Mesendoderm (in vitro differentiated cells): ENCODE data around the gene LTBP4.

Source experiments
- DNase-seq: peaks from one replicate; pipeline ENCODE4 v3.0.0; 2013
- H2AK5ac ChIP-seq: 2 replicates; pipeline ENCODE4 v1.6.1; 2013; ENCODE audit warnings: low read length, inconsistent platforms
- H2BK120ac ChIP-seq: 2 replicates; pipeline ENCODE4 v1.6.1; 2013; ENCODE audit warnings: low read depth, mild to moderate bottlenecking, low read length, moderate library complexity, mixed read lengths
- H2BK15ac ChIP-seq: replicated peaks from 2 replicates; pipeline ENCODE4 v1.6.1; 2013; ENCODE audit warnings: low read depth, mild to moderate bottlenecking, moderate library complexity
- H2BK5ac ChIP-seq: 2 replicates; pipeline ENCODE4 v1.6.1; 2013; ENCODE audit warnings: low read length, inconsistent platforms
- H3K18ac ChIP-seq: 2 replicates; pipeline ENCODE4 v1.6.1; 2013; ENCODE audit warnings: mild to moderate bottlenecking, low read length, mixed read lengths
- H3K23ac ChIP-seq: one replicate; pipeline ENCODE4 v1.6.1; 2013; ENCODE audit warnings: low read length
- H3K27ac ChIP-seq: 2 replicates; pipeline ENCODE4 v1.5.1; 2013; ENCODE audit warnings: low read depth, mild to moderate bottlenecking, inconsistent platforms, low read length, moderate library complexity
- H3K27me3 ChIP-seq: 2 replicates; pipeline ENCODE4 v1.6.1; 2013; ENCODE audit warnings: low read length, control low read depth, mild to moderate bottlenecking, inconsistent platforms; ENCODE audit not compliant: insufficient read depth, poor library complexity
- H3K36me3 ChIP-seq: 2 replicates; pipeline ENCODE4 v1.6.1; 2013; ENCODE audit warnings: low read length, inconsistent platforms; ENCODE audit not compliant: control insufficient read depth, insufficient read depth
- H3K4ac ChIP-seq: one replicate; pipeline ENCODE4 v1.6.1; 2013; ENCODE audit warnings: low read depth, mild to moderate bottlenecking, low read length, moderate library complexity
- H3K4me1 ChIP-seq: 2 replicates; pipeline ENCODE4 v1.6.1; 2013; ENCODE audit warnings: low read depth, low read length, inconsistent platforms; ENCODE audit not compliant: control insufficient read depth
- H3K4me2 ChIP-seq: 2 replicates; pipeline ENCODE4 v1.6.1; 2013; ENCODE audit warnings: low read length
- H3K4me3 ChIP-seq: 2 replicates; pipeline ENCODE4 v1.5.1; 2013; ENCODE audit warnings: mild to moderate bottlenecking, low read length
- H3K56ac ChIP-seq: one replicate; pipeline ENCODE4 v1.6.1; 2013; ENCODE audit warnings: low read length
- H3K79me1 ChIP-seq: 2 replicates; pipeline ENCODE4 v1.6.1; 2013; ENCODE audit warnings: low read length, inconsistent platforms
- H3K79me2 ChIP-seq: 2 replicates; pipeline ENCODE4 v1.6.1; 2013; ENCODE audit warnings: mild to moderate bottlenecking, low read length; ENCODE audit not compliant: control insufficient read depth, insufficient read depth
- H3K9ac ChIP-seq: 2 replicates; pipeline ENCODE4 v1.6.1; 2013; ENCODE audit warnings: low read length, inconsistent platforms
- H4K5ac ChIP-seq: one replicate; pipeline ENCODE4 v1.6.1; 2013; ENCODE audit warnings: low read length
- H4K8ac ChIP-seq: one replicate; pipeline ENCODE4 v1.6.1; 2013; ENCODE audit warnings: low read depth, mild to moderate bottlenecking, control low read depth, low read length, moderate library complexity
- WGBS: extraction: QIAGEN DNeasy Blood & Tissue Kit; methylation state at CpG from one replicate; pipeline ENCODE4 v1.1.7; 2013; ENCODE audit warnings: low lambda C conversion rate, missing lambda C conversion rate; ENCODE audit not compliant: insufficient coverage; ENCODE audit errors: extremely low coverage; 5-methylcytosine and 5-hydroxymethylcytosine counted together

LTBP4 gene

GRCh38 chr19:40659566-40659965 is 58.4 kb downstream of the LTBP4 start:
- Histone ChIP-seq H2AK5ac (no peak overlapping the region), H3K79me2 (no peaks in the 10 kb centered on the region), H2BK120ac (no peak overlapping the region), H3K4ac (no peak overlapping the region), H3K18ac (no peak overlapping the region), H3K56ac (no peak overlapping the region), H2BK15ac (no peak overlapping the region), H3K79me1 (no peaks in the 10 kb centered on the region), H3K9ac (no peak overlapping the region), H3K27me3 (no peaks in the 10 kb centered on the region), H3K36me3 (no peaks in the 10 kb centered on the region), H2BK5ac (no peak overlapping the region), H4K8ac (no peak overlapping the region), H3K23ac (no peak overlapping the region), H3K4me1 (no peaks in the 10 kb centered on the region), H3K27ac (no peak overlapping the region), H3K4me2 (no peak overlapping the region), H4K5ac (no peak overlapping the region), H3K4me3 (no peak overlapping the region)
- DNase-seq = no peak
- WGBS = no CpG with 5 or more reads among the region's 11 CpGs

GRCh38 chr19:40661616-40662015 is 60.4 kb downstream of the LTBP4 start:
- Histone ChIP-seq H2BK5ac (no peak overlapping the region), H4K8ac (no peak overlapping the region), H3K4me1 (no peaks in the 10 kb centered on the region), H3K27me3 (no peaks in the 10 kb centered on the region), H3K79me1 (no peaks in the 10 kb centered on the region), H3K4me3 (no peak overlapping the region), H3K23ac (no peak overlapping the region), H3K56ac (no peak overlapping the region), H2BK15ac (no peak overlapping the region), H3K79me2 (no peaks in the 10 kb centered on the region), H3K27ac (no peak overlapping the region), H3K4me2 (no peak overlapping the region), H3K36me3 (no peaks in the 10 kb centered on the region), H3K9ac (no peak overlapping the region), H3K4ac (no peak overlapping the region), H3K18ac (no peak overlapping the region), H2BK120ac (no peak overlapping the region), H4K5ac (no peak overlapping the region), H2AK5ac (no peak overlapping the region)
- DNase-seq = no peak
- WGBS = no CpG with 5 or more reads among the region's 1 CpG

- Histone ChIP-seq H3K36me3 (peaks cover 2% of the 10 kb centered on the region), H3K4me2 (peak overlapping the region; percentile 92), H4K5ac (no peak overlapping the region), H4K8ac (peak overlapping the region; percentile 30), H3K18ac (peak overlapping the region; percentile 76), H3K4me3 (peak overlapping the region; percentile 37), H3K23ac (peak overlapping the region; percentile 66), H3K27ac (no peak overlapping the region), H3K27me3 (no peaks in the 10 kb centered on the region), H3K56ac (peak overlapping the region; percentile 92), H3K4ac (peak overlapping the region; percentile 38), H2BK5ac (no peak overlapping the region), H3K79me2 (no peaks in the 10 kb centered on the region), H3K4me1 (no peaks in the 10 kb centered on the region), H2AK5ac (no peak overlapping the region), H3K79me1 (no peaks in the 10 kb centered on the region), H2BK15ac (no peak overlapping the region), H2BK120ac (no peak overlapping the region), H3K9ac (peak overlapping the region; percentile 79)
- WGBS = no CpG with 5 or more reads among the region's 60 CpGs
- peak; percentile 87 for DNase-seq
Measured at GRCh38 chr19:40662925-40663694, 61.9 kb downstream of the LTBP4 start.

- Histone ChIP-seq H3K9ac (peak overlapping the region; percentile 79), H3K4me3 (peak overlapping the region; percentile 37), H2BK120ac (no peak overlapping the region), H2BK15ac (no peak overlapping the region), H3K79me2 (no peaks in the 10 kb centered on the region), H3K27me3 (no peaks in the 10 kb centered on the region), H3K56ac (peak overlapping the region; percentile 87), H2AK5ac (no peak overlapping the region), H3K36me3 (peaks cover 3% of the 10 kb centered on the region), H3K4me1 (no peaks in the 10 kb centered on the region), H3K4me2 (peak overlapping the region; percentile 92), H3K27ac (no peak overlapping the region), H4K5ac (no peak overlapping the region), H3K18ac (no peak overlapping the region), H3K23ac (peak overlapping the region; percentile 66), H4K8ac (no peak overlapping the region), H3K4ac (no peak overlapping the region), H3K79me1 (no peaks in the 10 kb centered on the region), H2BK5ac (no peak overlapping the region)
- no CpG with 5 or more reads among the region's 24 CpGs for WGBS
- DNase-seq = peak; percentile 45
Measured at GRCh38 chr19:40663695-40664692, 62.8 kb downstream of the LTBP4 start.

GRCh38 chr19:40666803-40667438 is 65.8 kb downstream of the LTBP4 start:
- Histone ChIP-seq H4K8ac (no peak overlapping the region), H3K4me1 (no peaks in the 10 kb centered on the region), H3K36me3 (peaks cover 15% of the 10 kb centered on the region), H3K27me3 (no peaks in the 10 kb centered on the region), H3K18ac (no peak overlapping the region), H2BK5ac (no peak overlapping the region), H3K56ac (no peak overlapping the region), H3K4me3 (no peak overlapping the region), H3K79me1 (no peaks in the 10 kb centered on the region), H2BK15ac (no peak overlapping the region), H3K27ac (no peak overlapping the region), H4K5ac (no peak overlapping the region), H2AK5ac (no peak overlapping the region), H3K9ac (no peak overlapping the region), H3K23ac (no peak overlapping the region), H2BK120ac (no peak overlapping the region), H3K79me2 (no peaks in the 10 kb centered on the region), H3K4me2 (no peak overlapping the region), H3K4ac (no peak overlapping the region)
- no peak for DNase-seq
- no CpG with 5 or more reads among the region's 14 CpGs for WGBS
